AG20443 (cell line): ENCODE data around the gene GUCA2B.

Source experiments
- DNase-seq: peaks from one replicate; pipeline ENCODE4 v3.0.0; 2012; ENCODE audit warnings: low spot score, mixed read lengths

GUCA2B gene

GRCh38 chr1:42165511-42166210 lies 12.5 kb downstream of the GUCA2B start:
- peak; percentile 62 for DNase-seq

- DNase-seq: no peak
Measured at GRCh38 chr1:42167611-42168390, 14.6 kb downstream of the GUCA2B start.

GRCh38 chr1:42168391-42168670 lies 15.1 kb downstream of the GUCA2B start:
- no peak for DNase-seq

GRCh38 chr1:42168763-42169162 lies 15.6 kb downstream of the GUCA2B start:
- no peak for DNase-seq

DNA sequence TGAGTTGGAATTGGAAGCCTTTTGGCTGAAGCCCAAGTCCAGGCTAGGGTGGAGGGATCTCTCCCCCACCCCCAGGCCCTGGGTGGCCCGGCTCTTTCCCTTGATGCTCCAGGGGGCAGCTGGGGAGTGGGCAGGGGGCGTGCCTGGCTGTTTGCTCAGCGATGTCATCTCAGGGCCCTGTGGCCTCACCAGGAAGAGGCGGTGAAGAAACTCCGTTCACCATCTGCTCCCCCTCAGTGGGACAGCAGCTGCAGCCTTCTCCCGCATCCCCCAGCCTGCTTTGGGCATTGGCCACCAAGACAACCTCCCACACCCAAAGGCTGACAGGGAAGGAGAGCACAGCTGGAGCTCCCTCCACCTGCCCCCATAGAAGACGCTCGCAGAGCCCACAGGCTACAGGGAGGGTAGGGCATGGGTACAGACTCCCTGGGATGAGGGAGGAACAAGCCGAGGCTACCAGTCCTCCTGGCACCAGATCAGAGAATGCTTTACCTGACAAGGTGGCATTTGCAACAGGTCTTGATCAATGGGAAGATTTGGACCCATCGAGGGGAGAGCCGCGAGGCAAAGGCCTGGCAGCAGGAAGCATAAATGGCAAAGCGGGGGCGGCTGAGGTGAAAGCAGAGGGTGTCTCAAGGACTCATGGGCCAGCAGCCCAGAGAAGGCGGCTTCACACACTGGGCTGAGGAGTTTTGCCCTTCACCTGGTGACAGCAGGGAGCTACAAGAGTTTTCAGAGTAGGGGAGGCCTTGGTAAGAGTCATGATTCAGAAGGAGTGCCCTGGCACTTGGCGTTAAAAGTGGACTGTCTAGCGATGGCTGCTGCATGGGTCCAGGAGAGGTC lies 17.8 kb downstream of the GUCA2B start:
- no peak for DNase-seq

GRCh38 chr1:42171679-42172266 lies 18.6 kb downstream of the GUCA2B start:
- DNase-seq: no peak

DNA sequence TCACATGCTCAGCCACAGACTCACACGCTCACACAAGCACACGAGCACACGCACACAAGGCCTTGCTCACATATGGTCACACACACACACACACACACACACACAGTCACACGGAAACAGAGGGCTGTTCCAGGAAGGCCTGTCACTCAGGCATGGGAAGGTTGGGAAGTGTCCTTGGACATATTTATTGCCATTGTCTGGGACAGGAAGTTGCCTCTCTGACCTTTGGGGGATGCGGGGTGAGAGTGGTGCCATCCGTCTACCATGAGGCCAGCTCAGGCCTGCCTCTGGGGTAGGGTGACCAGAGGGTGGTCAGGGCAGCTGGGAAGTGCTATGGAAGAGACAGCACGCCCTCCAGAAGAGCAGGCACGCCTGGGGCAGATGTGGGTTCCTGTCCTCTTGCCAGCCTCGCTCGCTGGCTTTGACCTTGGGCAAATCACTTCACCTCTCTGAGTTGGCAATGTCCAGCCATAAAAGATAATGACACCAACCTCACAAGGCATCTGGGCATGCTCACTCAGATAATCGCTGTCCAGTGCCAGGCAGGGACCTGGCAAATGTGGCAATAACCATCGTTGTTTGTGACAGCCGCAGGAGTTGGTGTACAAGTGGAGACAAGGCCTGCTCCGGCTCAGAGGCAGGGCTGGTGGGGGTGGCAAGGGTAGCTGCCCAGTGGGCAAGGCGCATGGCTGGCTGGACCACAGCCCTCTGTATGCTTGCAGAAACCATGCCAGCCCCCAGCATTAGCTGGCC lies 19.3 kb downstream of the GUCA2B start:
- DNase-seq: no peak

GRCh38 chr1:42173155-42173933 lies 20.1 kb downstream of the GUCA2B start:
- peak; percentile 81 for DNase-seq

DNA sequence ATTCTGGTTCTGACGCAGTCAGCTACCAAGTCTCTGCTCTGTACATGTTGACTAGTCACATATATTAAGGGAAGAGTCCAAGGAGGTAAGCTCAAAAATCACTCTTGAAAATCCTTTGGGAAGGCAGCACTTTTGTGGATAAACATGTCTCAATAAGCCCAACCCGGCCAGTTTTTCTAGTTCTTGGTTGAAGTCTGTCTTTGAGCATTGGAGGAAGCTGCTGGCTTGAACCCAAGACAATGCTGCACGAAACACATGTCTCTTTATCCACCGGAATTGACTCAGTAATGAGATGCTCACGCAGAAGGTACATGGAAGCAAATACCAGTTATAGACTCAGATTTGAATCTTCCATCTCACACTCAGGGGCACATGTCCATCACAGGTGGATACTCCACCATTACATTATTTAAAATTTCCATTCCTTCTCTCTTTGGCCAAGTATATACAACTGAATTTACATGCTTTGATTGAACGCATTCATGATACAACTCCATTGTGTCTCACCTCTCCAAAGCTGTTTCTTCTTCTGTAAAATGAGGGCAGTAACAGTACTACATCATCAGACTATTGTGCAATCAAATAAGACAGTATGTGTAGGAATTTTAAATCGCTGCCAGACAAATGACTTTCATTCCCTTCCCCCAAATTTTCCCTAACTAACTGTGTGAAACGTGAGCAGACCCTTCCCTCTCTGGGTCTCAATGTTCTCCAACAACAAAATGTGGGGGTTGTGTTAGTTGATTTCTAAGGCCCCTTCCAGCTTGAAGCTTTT lies 20.9 kb downstream of the GUCA2B start:
- no peak for DNase-seq

DNA sequence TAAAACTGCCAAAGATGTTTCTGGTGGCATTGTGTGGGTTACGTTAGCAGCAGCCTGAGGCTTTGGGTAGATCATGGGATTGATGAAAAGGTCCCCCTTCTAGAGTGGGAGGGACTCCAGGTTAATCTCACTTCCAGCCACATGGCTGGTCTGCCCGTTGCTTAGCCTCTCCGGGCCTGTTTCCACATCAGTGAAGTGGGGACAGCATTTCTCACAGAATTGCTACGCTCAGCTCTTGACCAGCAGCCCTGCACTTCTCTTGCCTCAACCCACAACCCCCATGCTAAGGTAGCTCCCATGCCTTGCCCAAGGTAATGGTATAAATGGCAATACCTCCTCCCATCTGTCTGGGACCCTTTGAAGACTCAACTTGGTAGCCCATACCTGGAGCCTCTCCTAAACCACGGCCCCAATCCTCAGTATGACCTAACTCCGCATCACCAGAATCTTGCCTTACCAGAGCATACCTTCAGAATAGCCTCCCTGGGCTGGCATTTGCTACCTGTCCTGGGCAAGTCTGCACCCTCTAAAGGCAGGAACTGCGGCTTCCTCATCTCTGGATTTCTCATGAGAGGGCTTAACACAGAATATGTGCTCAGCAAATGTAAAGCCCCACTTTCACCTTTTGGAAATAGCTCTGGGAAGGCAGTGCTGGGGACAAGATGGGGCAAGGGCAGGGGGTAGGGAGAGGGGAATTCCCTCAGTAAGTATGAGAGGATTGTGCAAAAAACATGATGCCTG lies 22.3 kb downstream of the GUCA2B start:
- DNase-seq: no peak

DNA sequence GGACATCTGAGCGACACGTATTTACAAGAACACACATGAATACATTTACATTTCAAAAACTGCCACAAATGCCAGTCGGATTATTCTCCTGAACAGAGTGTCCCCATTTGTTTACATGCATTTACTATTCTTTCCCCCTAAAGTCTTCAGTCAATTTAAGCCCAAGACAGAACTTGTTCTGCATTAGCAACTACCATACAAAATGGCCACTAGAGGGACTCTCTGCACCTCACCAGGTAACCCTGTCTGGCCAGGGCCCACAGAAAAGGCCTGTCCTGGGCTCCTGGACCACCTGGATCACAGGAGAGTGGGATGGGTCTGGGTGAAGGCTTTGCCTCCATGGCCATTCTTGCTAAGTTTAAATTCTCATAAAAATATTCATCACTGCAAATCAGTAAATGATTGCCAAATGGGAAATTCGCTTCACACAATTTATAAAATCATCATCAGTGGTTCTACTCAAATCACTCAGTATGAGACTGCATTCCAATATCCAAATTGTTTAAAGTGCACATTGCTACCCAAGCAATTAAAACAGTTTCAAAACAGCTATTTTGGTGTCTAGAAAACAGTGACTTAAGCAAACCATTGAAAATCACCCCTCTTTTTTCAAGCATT lies 23.8 kb downstream of the GUCA2B start:
- DNase-seq: no peak

DNA sequence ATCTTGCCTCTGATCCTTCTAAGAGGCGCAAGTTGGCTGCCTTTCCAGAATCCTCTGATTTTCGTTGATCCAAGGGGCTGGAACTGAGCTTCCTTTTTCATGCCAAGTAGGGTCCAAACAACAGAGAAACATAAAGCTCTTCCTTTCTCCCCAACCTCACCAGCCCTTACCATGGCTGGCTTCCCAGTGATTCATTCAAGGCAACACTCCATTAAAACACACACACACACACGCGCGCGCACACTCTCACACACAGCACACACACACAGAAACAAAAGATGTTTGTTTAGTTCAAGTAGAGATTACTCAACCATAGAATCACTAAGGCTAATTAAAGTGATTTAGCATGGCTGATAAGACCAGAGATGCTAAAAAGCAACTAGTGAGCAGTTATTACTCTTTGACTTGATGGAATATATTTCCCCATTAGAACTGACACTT lies 24.4 kb downstream of the GUCA2B start:
- DNase-seq: no peak

DNA sequence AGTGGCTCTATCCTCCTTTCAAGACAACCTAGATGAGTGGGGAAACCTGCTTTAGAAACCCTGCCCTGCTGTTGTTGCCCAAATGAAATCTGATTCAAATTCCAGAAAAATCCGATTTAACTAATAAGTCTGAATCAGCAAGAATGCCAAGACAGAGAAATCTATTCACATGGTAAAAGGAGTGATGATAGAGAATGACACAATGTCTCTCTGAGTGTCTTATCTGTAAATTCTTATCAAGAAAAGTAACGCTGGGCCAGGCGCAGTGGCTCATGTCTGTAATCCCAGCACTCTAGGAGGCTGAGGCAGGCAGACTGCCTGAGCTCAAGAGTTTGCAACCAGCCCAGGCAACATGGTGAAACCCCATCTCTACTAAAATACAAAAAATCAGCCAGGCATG lies 25.0 kb downstream of the GUCA2B start:
- DNase-seq: no peak

GRCh38 chr1:42179275-42179674 lies 26.1 kb downstream of the GUCA2B start:
- DNase-seq: no peak

GRCh38 chr1:42179900-42180329 lies 26.7 kb downstream of the GUCA2B start:
- no peak for DNase-seq

GRCh38 chr1:42181687-42182086 lies 28.5 kb downstream of the GUCA2B start:
- DNase-seq: no peak

DNA sequence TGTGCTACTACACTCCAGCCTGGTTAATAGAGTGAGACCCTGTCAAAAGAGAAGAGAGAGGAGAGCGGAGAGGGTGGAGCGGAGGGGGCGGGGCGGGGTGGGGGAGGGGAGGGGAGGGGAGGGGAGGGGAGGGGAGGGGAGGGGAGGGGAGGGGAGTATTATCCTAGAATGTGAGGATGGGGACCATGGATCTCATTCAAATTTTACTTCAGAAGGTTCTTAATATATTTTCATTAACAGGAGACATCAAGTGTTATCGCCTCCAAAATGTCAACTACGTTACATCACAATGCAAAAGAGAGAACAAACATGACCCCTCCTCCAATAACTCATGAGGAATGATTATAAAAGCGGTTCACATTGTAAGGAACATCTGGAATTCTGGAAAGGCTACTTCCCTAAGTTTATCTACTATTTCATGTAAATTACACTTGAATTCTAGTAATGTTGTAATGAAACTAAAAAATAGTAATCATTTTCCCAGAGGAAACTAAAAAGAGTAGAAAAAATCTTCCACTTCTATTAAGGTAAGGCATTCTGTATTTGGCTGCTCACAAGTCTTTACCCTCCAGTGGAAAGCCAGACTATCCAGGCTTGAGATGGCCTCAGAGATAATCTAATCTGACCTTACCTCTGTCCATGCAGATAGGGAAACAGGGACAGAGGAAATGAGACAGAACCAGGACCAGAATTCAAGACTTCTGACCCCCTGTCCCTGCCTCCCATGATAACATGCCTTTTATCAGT lies 30.2 kb downstream of the GUCA2B start:
- DNase-seq: no peak

DNA sequence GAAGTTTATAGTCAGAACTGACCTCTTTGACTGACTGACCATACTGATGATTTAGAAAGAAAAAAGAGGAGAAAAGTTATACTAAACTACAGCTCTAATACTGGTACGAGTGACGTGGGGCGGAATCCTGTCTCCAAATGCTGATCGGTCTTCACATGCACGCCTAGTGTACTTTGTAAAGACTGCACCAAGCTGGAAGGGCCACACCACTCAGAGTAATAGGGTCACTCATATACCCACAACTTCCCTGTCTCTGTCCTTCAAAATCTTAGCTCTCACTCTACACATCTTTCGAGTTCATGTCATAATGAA lies 30.7 kb downstream of the GUCA2B start:
- DNase-seq: no peak
